Parathyroid adenoma (tissue), 2 donors: ENCODE results near the gene ASTN2.

Source experiments
- H2AFZ ChIP-seq: fragments of 300-600 bp; sonication (generic); one replicate; pipeline ENCODE4 v1.7.0; 2017; ENCODE audit warnings: antibody characterized with exemption, mild to moderate bottlenecking
- H3K27ac ChIP-seq: fragments of 300-600 bp; sonication (generic); one replicate; pipeline ENCODE4 v1.7.0; 2017
- H3K27me3 ChIP-seq: fragments of 300-600 bp; sonication (generic); one replicate; pipeline ENCODE4 v1.7.0; 2017; ENCODE audit warnings: low read length; ENCODE audit not compliant: control insufficient read depth, insufficient read depth
- H3K36me3 ChIP-seq: fragments of 300-600 bp; sonication (generic); one replicate; pipeline ENCODE4 v1.7.0; 2017; ENCODE audit warnings: low read length; ENCODE audit not compliant: control insufficient read depth, insufficient read depth
- H3K4me1 ChIP-seq: fragments of 300-600 bp; sonication (generic); one replicate; pipeline ENCODE4 v1.7.0; 2017; ENCODE audit warnings: control low read depth
- H3K4me2 ChIP-seq: fragments of 300-600 bp; sonication (generic); one replicate; pipeline ENCODE4 v1.7.0; 2017; ENCODE audit warnings: low read length
- H3K4me3 ChIP-seq: fragments of 300-600 bp; sonication (generic); one replicate; pipeline ENCODE4 v1.7.0; 2017; ENCODE audit warnings: low read depth, low read length
- H3K79me2 ChIP-seq: fragments of 300-600 bp; sonication (generic); one replicate; pipeline ENCODE4 v1.7.0; 2017; ENCODE audit warnings: control low read depth
- H3K9ac ChIP-seq: fragments of 300-600 bp; sonication (generic); one replicate; pipeline ENCODE4 v1.7.0; 2017; ENCODE audit warnings: mild to moderate bottlenecking
- H3K9me3 ChIP-seq: fragments of 300-600 bp; sonication (generic); one replicate; pipeline ENCODE4 v1.7.0; 2017; ENCODE audit warnings: low read length; ENCODE audit not compliant: control insufficient read depth
- TF ChIP-seq, protein P1 (sequence below): fragments of 300-600 bp; sonication (generic); IDR thresholded peaks from one replicate; pipeline ENCODE4 v1.7.0; 2017; ENCODE audit warnings: antibody characterized with exemption, mild to moderate bottlenecking
- donor health status: primary hyperparathyroidism.

The ASTN2 gene

DNA sequence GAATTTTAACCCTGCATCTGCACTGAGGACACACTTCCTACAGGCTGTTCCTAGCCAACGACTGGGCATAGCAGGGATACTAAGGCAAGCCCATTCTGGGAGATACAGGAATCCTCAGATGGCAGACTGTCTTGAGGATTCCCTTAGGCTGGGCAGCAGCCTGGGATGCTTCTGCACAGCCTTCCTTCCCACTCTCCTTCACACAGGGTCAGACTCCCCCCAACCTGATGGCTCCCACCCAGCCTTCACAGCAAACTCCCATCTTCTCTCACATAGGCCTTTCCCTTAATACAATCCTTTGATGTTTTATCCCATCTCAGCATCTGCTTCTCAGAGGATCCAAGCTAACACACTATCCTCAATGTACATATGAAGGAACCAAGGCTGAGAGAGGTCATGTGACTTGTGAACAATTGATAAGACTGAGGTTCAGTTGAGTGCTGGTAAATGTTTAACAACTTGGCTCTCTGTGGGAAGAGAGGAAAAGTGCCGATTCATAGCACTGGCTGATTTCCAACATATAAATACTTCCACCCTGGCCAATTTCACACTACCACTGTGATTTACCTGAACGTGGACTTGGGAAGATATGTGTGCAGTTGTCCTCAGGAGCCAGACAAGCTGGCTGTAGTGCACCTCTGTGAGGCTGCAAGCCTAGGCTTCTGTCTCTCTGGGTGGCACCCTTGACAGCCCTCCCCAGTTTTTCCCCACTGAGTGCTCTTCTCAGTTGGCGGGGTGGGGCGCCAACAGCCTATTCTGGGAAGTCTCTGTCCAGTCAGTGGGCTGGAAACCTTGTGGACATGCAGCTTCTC, 848.0 kb downstream of the ASTN2 start:
- no peaks in the 10 kb centered on the region for H3K36me3 ChIP-seq
- no peaks in the 10 kb centered on the region for H3K4me1 ChIP-seq
- no peaks in the 10 kb centered on the region for H3K27me3 ChIP-seq
- H3K4me3 ChIP-seq, result no peak overlapping the region
- no peak overlapping the region for H3K9ac ChIP-seq
- TF ChIP-seq, protein P1, sequence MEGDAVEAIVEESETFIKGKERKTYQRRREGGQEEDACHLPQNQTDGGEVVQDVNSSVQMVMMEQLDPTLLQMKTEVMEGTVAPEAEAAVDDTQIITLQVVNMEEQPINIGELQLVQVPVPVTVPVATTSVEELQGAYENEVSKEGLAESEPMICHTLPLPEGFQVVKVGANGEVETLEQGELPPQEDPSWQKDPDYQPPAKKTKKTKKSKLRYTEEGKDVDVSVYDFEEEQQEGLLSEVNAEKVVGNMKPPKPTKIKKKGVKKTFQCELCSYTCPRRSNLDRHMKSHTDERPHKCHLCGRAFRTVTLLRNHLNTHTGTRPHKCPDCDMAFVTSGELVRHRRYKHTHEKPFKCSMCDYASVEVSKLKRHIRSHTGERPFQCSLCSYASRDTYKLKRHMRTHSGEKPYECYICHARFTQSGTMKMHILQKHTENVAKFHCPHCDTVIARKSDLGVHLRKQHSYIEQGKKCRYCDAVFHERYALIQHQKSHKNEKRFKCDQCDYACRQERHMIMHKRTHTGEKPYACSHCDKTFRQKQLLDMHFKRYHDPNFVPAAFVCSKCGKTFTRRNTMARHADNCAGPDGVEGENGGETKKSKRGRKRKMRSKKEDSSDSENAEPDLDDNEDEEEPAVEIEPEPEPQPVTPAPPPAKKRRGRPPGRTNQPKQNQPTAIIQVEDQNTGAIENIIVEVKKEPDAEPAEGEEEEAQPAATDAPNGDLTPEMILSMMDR, result no peak
- H3K4me2 ChIP-seq, result no peak overlapping the region
- H3K79me2 ChIP-seq, result no peaks in the 10 kb centered on the region
- H3K9me3 ChIP-seq, result no peaks in the 10 kb centered on the region
- no peak overlapping the region for H2AFZ ChIP-seq
- no peak overlapping the region for H3K27ac ChIP-seq

DNA sequence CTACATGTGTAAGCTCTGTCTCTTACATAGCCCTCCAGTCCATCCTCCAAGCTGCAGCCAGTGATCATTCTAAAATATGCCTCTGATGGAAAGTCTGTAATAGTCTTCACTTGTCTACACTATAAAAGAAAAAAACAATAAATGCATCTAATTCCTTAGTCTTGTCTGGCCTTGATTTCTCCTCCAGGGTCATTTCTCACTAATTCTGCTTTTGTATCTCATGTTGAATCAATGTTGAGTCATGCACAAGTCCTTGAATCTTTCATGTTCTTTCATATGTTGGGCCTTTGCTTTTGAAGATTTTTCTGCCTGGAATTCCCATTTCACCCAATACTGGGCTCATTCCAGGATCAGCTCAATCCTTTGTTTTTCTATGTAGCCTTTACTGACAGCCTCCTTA, 848.9 kb downstream of the ASTN2 start:
- no peak overlapping the region for H3K27ac ChIP-seq
- H3K4me2 ChIP-seq, result no peak overlapping the region
- no peaks in the 10 kb centered on the region for H3K36me3 ChIP-seq
- TF ChIP-seq, protein P1, result no peak
- H3K9me3 ChIP-seq, result no peaks in the 10 kb centered on the region
- no peak overlapping the region for H2AFZ ChIP-seq
- no peak overlapping the region for H3K4me3 ChIP-seq
- H3K79me2 ChIP-seq, result no peaks in the 10 kb centered on the region
- no peaks in the 10 kb centered on the region for H3K4me1 ChIP-seq
- no peaks in the 10 kb centered on the region for H3K27me3 ChIP-seq
- H3K9ac ChIP-seq, result no peak overlapping the region

DNA sequence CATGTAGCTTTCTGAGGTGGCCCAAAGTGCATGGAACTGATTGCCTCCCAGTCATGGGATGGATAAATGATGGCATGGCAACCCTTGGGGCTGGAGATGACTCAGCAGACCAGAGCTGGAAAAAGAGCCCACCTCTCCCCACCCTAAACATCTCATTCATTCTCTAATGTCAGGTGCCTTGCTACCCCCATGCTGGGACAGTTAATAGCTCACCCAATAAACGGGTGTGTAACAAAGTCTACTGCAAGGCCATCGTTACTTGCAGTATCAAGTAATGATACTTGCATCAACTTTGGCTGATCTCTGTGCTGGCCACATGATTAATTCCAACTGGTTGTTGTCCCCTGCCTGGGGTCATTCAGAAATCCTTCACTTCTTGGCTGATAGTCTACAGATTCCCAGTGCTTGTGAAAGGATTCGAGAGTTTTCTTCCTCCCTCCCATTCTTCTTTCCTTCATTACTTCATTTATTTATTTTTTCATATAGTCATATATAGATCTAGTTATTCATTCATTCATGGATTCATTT, 850.5 kb downstream of the ASTN2 start:
- H3K36me3 ChIP-seq, result no peaks in the 10 kb centered on the region

DNA sequence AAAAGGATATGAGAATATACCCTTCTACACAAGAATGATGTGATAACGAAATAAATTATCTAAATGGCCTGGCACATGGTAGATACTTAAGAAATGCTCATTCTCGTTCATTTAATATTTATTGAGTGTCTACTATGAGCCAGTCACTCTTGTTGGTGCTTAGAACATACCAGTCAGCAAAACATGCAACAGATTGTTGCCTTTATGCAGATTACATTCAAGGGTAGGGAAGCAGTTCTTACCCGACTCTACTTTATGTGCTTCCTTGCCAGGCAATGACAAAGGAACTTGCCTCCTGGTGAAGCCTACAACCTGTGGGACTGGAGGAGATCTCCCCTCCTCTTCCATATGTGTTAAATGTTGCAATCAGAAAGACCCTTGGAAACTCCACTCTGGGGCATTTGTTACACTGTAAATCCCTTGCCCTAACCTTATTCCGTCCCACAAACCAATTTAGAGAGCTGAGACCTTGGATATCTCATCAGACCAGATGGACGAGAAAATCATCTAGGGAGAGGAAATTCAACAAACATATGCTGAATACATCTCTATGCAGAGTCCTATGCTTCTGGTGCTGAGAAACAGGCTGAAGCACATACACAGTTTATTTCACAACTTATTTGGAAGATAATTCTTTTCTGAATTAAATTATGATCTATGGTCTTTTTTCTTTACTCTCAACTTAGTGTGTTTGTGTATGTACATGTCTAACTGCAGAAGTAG, 855.9 kb downstream of the ASTN2 start:
- no peak overlapping the region for H3K4me3 ChIP-seq
- TF ChIP-seq, protein P1, result no peak
- H3K9ac ChIP-seq, result no peak overlapping the region
- H3K36me3 ChIP-seq, result no peaks in the 10 kb centered on the region
- no peak overlapping the region for H3K27ac ChIP-seq
- H3K4me2 ChIP-seq, result no peak overlapping the region
- no peaks in the 10 kb centered on the region for H3K27me3 ChIP-seq
- H3K79me2 ChIP-seq, result no peaks in the 10 kb centered on the region
- no peaks in the 10 kb centered on the region for H3K4me1 ChIP-seq
- no peaks in the 10 kb centered on the region for H3K9me3 ChIP-seq
- H2AFZ ChIP-seq, result no peak overlapping the region

More for the DNA sequence above, 850.5 kb downstream of the ASTN2 start:
- TF ChIP-seq, protein P1, result no peak
- H3K27me3 ChIP-seq, result no peaks in the 10 kb centered on the region
- H3K9ac ChIP-seq, result no peak overlapping the region
- no peak overlapping the region for H3K4me3 ChIP-seq
- H3K4me1 ChIP-seq, result no peaks in the 10 kb centered on the region
- H3K4me2 ChIP-seq, result no peak overlapping the region
- no peaks in the 10 kb centered on the region for H3K79me2 ChIP-seq
- no peak overlapping the region for H2AFZ ChIP-seq
- no peak overlapping the region for H3K27ac ChIP-seq
- no peaks in the 10 kb centered on the region for H3K9me3 ChIP-seq
